H1 (cell line): ENCODE measurements around the gene POLR2L.

Source experiments
- BCL11A ChIP-seq, 2 experiments: IDR thresholded peaks; one replicate each; pipeline ENCODE4 v1.6.1; 2011; ENCODE audit warnings: low read depth in 2 of 2, low read length in 2 of 2, mild to moderate bottlenecking in 2 of 2
- CHD1 ChIP-seq: IDR thresholded peaks from 2 replicates; pipeline ENCODE4 v1.6.1; 2012; ENCODE audit warnings: low read depth, low read length, improper control_type of control experiment
- EP300 ChIP-seq, 2 experiments: IDR thresholded peaks; 1 replicate in 1 of 2; 2 replicates in 1 of 2; pipeline ENCODE4 v1.6.1; 2011 to 2012; ENCODE audit warnings: low read depth in 2 of 2, low read length in 2 of 2, mild to moderate bottlenecking in 2 of 2, borderline replicate concordance in 1 of 2, inconsistent platforms in 1 of 2, moderate library complexity in 1 of 2
- GABPA ChIP-seq: IDR thresholded peaks from 2 replicates; pipeline ENCODE4 v1.6.1; 2011; ENCODE audit warnings: mild to moderate bottlenecking, low read length, moderate library complexity, borderline replicate concordance; ENCODE audit not compliant: insufficient read depth
- JUN ChIP-seq: IDR thresholded peaks from 2 replicates; pipeline ENCODE4 v1.6.1; 2011; ENCODE audit warnings: low read depth, mild to moderate bottlenecking, improper control_type of control experiment, low read length
- KDM5A ChIP-seq: fragments of 200-600 bp; IDR thresholded peaks from 2 replicates; pipeline ENCODE4 v1.7.1; 2012; ENCODE audit warnings: mild to moderate bottlenecking, low read length, inconsistent platforms, mixed read lengths
- POLR2A ChIP-seq, 2 experiments: IDR thresholded peaks; 1 replicate in 1 of 2; 2 replicates in 1 of 2; pipeline ENCODE4 v1.6.1; 2011; ENCODE audit warnings: low read depth in 2 of 2, low read length in 2 of 2, mild to moderate bottlenecking in 2 of 2; ENCODE audit errors: control extremely low read depth in 1 of 2
- SIN3A ChIP-seq, 2 experiments: IDR thresholded peaks in 1 of 2; conservative IDR thresholded peaks in 1 of 2; 2 replicates each; pipeline ENCODE4 v1.6.1; 2011 to 2012; ENCODE audit warnings: low read length in 2 of 2, improper control_type of control experiment in 1 of 2, low read depth in 1 of 2, mild to moderate bottlenecking in 1 of 2
- SRF ChIP-seq: IDR thresholded peaks from 2 replicates; pipeline ENCODE4 v1.6.1; 2011; ENCODE audit warnings: mild to moderate bottlenecking, low read depth, low read length, moderate library complexity
- TAF1 ChIP-seq: IDR thresholded peaks from 2 replicates; pipeline ENCODE4 v1.6.1; 2011; ENCODE audit warnings: mild to moderate bottlenecking, low read depth, low read length
- TF ChIP-seq, protein P1 (sequence below), 3 experiments: IDR thresholded peaks; 1 replicate in 2 of 3; 2 replicates in 1 of 3; pipeline versions ENCODE4 v1.5.1 to v1.6.1; 2011; ENCODE audit warnings: low read length in 3 of 3, mild to moderate bottlenecking in 3 of 3, inconsistent platforms in 2 of 3, low read depth in 1 of 3, moderate library complexity in 1 of 3; ENCODE audit not compliant: insufficient read depth in 1 of 3; ENCODE audit errors: control extremely low read depth in 1 of 3

DNA sequence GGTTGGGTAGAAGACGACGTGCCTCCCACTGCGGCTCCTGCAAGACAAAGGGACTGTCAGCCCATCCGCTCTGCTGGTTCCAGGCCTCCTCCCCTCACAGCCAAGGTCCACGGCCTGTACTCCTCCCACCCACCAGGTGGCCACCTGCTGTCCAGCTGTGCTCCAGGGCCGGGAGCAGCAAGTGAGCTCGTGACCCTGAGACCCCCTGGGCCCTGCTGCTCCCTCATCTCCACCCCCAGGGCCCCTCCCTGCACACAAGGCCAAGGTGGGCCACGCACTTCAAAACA is 27.7 kb upstream of the POLR2L start:
- TF ChIP-seq KDM5A (no peak), JUN (no peak), CHD1 (no peak), SIN3A (conservative IDR thresholded peaks at IDR 0.05 in 1 of 2, IDR thresholded peaks at IDR 0.05 in 1 of 2; ENCODE audit: low read depth in 1 of 2, low read length in 2 of 2) (no peak), BCL11A (IDR thresholded peaks at IDR 0.05; ENCODE audit: low read depth in 2 of 2, low read length in 2 of 2) (no peak), SRF (no peak), POLR2A (IDR thresholded peaks at IDR 0.05; ENCODE audit: control extremely low read depth in 1 of 2, low read depth in 2 of 2, low read length in 2 of 2) (no peak), TAF1 (no peak), GABPA (no peak), EP300 (IDR thresholded peaks at IDR 0.05; ENCODE audit: borderline replicate concordance in 1 of 2, low read depth in 2 of 2, low read length in 2 of 2) (no peak)
- TF ChIP-seq, protein P1, sequence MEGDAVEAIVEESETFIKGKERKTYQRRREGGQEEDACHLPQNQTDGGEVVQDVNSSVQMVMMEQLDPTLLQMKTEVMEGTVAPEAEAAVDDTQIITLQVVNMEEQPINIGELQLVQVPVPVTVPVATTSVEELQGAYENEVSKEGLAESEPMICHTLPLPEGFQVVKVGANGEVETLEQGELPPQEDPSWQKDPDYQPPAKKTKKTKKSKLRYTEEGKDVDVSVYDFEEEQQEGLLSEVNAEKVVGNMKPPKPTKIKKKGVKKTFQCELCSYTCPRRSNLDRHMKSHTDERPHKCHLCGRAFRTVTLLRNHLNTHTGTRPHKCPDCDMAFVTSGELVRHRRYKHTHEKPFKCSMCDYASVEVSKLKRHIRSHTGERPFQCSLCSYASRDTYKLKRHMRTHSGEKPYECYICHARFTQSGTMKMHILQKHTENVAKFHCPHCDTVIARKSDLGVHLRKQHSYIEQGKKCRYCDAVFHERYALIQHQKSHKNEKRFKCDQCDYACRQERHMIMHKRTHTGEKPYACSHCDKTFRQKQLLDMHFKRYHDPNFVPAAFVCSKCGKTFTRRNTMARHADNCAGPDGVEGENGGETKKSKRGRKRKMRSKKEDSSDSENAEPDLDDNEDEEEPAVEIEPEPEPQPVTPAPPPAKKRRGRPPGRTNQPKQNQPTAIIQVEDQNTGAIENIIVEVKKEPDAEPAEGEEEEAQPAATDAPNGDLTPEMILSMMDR (IDR thresholded peaks at IDR 0.05; ENCODE audit: control extremely low read depth in 1 of 3, insufficient read depth in 1 of 3, low read depth in 1 of 3, low read length in 3 of 3): peak in 2 of 3 experiments; percentile 31 to 38; a peak in 2 of 4 replicates
